Mammary epithelial cell (primary cell): Measurements from ENCODE around the gene TUT7.

Source experiments
- EZH2 ChIP-seq: IDR thresholded peaks from 2 replicates; pipeline ENCODE4 v1.6.1; 2012; ENCODE audit warnings: low read length, inconsistent platforms, borderline replicate concordance
- TF ChIP-seq, protein P1 (sequence below), 2 donors: IDR thresholded peaks in 1 of 2; conservative IDR thresholded peaks in 1 of 2; 2 replicates each; pipeline ENCODE4 v1.5.1; 2011 to 2012; ENCODE audit warnings: inconsistent platforms in 2 of 2, low read length in 2 of 2, mild to moderate bottlenecking in 2 of 2, control low read depth in 1 of 2, low read depth in 1 of 2; ENCODE audit not compliant: insufficient read depth in 1 of 2; ENCODE audit errors: extremely low read depth in 1 of 2

DNA sequence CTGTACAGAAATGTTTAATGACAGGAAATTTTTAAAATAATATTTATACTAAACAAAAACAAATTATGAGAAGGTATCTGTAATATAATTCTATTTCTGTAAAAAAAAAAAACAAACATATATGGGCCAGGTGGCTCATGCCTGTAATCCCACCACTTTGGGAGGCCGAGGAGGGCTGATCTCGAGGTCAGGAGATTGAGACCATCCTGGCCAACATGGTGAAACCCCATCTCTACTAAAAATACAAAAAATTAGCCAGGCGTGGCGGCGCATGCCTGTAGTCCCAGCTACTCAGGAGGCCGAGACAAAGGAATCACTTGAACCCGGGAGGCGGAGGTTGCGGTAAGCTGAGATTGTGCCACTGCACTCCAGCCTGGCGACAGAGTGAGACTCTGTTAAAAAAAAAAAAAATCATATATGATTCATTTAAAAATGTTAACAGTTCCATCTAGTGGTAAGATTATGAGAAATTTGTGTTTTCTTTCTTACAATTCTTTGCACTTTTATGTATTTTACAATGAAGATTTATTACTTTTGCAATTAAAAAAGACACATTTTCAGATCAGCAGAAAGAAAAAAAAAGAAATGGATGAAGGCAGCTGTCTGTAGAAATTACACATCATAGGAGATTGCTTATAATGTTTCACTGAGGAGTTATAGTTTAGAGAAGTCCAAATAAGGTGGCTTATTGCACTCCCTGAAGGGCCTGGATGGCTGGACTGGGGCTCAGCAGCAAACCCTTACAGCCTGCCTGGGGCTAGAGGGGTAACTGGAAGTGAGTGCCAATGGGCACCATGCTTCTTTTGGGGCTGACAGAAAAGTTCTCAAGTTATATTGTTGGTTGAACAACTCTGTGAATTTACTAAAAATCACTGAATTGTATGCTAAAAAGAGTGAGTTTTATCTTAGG, 115.1 kb downstream of the TUT7 start:
- TF ChIP-seq, protein P1, sequence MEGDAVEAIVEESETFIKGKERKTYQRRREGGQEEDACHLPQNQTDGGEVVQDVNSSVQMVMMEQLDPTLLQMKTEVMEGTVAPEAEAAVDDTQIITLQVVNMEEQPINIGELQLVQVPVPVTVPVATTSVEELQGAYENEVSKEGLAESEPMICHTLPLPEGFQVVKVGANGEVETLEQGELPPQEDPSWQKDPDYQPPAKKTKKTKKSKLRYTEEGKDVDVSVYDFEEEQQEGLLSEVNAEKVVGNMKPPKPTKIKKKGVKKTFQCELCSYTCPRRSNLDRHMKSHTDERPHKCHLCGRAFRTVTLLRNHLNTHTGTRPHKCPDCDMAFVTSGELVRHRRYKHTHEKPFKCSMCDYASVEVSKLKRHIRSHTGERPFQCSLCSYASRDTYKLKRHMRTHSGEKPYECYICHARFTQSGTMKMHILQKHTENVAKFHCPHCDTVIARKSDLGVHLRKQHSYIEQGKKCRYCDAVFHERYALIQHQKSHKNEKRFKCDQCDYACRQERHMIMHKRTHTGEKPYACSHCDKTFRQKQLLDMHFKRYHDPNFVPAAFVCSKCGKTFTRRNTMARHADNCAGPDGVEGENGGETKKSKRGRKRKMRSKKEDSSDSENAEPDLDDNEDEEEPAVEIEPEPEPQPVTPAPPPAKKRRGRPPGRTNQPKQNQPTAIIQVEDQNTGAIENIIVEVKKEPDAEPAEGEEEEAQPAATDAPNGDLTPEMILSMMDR (conservative IDR thresholded peaks at IDR 0.05 in 1 of 2, IDR thresholded peaks at IDR 0.05 in 1 of 2; ENCODE audit: extremely low read depth in 1 of 2, insufficient read depth in 1 of 2, low read depth in 1 of 2, low read length in 2 of 2): peak in 1 of 2 donors; percentile 1
- no peak for TF ChIP-seq EZH2
